OCI-LY3 (cell line): ENCODE measurements around the gene RNF5.

ENCODE experiments used
- CTCF ChIP-seq: fragments of 200-600, 300-600 bp; sonication (generic); IDR thresholded peaks from 2 replicates; pipeline ENCODE4 v1.5.1; 2014; ENCODE audit warnings: antibody characterized with exemption, low read length, low read depth
- EZH2phosphoT487 ChIP-seq: fragments of 200-600 bp; shearing (Covaris generic); IDR thresholded peaks from 2 replicates; pipeline ENCODE4 v1.6.1; 2018; ENCODE audit warnings: antibody characterized with exemption, mixed run types, low read depth

GRCh38 chr6:32226434-32226833 lies 48.2 kb downstream of the RNF5 start:
- no peak for TF ChIP-seq CTCF
- TF ChIP-seq EZH2phosphoT487 = no peak
